ENCODE measurements around the gene HSD11B1L.

The HSD11B1L gene

DNA sequence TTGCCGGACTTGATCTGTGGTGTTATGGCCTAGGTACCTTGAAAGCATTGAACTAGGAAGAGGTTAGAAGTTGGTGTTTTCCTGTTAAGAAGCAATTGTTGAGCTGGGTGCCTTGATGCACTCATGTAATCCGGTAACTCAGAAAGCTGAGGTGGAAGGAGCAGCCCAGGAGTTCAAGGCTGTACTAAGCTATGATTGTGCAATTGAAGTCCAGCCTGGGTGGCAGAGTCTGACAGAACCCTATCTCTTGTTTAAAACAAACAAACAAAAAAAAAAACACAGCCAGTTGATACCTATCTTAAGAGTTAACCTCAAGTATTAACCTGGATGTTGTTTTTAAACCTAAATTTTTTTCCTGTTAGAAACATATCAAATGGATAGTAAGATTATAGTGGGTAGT lies 38.6 kb upstream of the HSD11B1L start:
- H3K9me3 ChIP-seq (ENCODE audit: insufficient read depth, low read length), result no peaks in the 10 kb centered on the region
- peaks cover 76% of the 10 kb centered on the region for H3K36me3 ChIP-seq (ENCODE audit: insufficient read depth, insufficient read length, low read length)
- no peak for DNase-seq (ENCODE audit: low read depth, low spot score)
- no peaks in the 10 kb centered on the region for H3K4me1 ChIP-seq (ENCODE audit: insufficient read depth, insufficient read length)
- no peaks in the 10 kb centered on the region for H3K27me3 ChIP-seq (ENCODE audit: insufficient read depth, insufficient read length)
- no peak for TF ChIP-seq YY1 (IDR thresholded peaks at IDR 0.05; ENCODE audit: insufficient read depth, insufficient read length)
- no peak for TF ChIP-seq SUZ12 (IDR thresholded peaks at IDR 0.05; ENCODE audit: extremely low read depth, insufficient read depth, insufficient read length)
- TF ChIP-seq ZNF274 (IDR thresholded peaks at IDR 0.05; ENCODE audit: low read depth, low read length), result no peak
- H3K4me3 ChIP-seq (ENCODE audit: insufficient read length, low read depth), result no peak overlapping the region
- no peak overlapping the region for H3K9ac ChIP-seq (ENCODE audit: insufficient read length, low read depth)

DNA sequence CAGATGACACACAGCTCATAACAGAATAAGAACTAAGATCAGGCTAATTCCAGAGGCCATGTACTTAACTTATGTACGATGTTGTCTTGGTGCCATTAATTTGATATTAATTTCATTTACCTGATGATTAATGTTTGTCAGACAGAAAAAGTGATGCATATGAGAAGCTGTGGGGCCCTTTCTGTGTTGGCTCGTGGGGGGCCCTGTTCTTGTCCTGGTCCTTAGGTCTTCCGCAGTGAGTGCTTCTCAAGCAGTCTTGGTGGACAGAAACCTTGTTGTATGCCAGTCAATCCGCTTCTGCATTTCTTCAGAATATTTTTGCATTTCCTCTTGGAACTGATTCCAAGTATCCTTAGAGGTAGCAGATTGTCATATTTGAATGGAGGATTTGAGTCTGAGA lies 37.8 kb upstream of the HSD11B1L start:
- no peak for DNase-seq (ENCODE audit: low read depth, low spot score)
- Histone ChIP-seq H3K9me3 (ENCODE audit: insufficient read depth, low read length) (no peaks in the 10 kb centered on the region), H3K4me3 (ENCODE audit: insufficient read length, low read depth) (no peak overlapping the region), H3K4me1 (ENCODE audit: insufficient read depth, insufficient read length) (no peaks in the 10 kb centered on the region), H3K27me3 (ENCODE audit: insufficient read depth, insufficient read length) (no peaks in the 10 kb centered on the region), H3K36me3 (ENCODE audit: insufficient read depth, insufficient read length, low read length) (peaks cover 78% of the 10 kb centered on the region), H3K9ac (ENCODE audit: insufficient read length, low read depth) (no peak overlapping the region)
- no peak for TF ChIP-seq SUZ12 (IDR thresholded peaks at IDR 0.05; ENCODE audit: extremely low read depth, insufficient read depth, insufficient read length)
- no peak for TF ChIP-seq YY1 (IDR thresholded peaks at IDR 0.05; ENCODE audit: insufficient read depth, insufficient read length)
- TF ChIP-seq ZNF274 (IDR thresholded peaks at IDR 0.05; ENCODE audit: low read depth, low read length), result no peak

DNA sequence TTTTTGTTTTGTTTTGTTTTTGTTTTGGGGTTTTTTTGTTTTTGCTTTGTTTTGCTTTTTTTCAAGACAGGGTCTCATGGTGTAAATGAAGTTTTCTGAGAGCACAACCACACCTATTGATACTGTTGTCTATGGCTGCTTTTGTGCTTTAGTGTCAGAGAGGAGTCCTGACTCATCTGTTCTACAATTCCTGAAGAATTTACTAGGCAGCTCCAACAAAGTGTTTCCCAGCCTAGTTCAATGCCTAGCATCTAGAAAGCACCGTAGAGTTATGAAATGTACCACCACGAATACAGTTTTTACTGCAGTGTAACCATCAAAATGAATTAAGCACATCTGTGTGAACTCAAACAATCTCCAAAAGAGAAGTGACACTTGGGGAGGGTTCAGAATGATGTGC lies 36.8 kb upstream of the HSD11B1L start:
- no peak overlapping the region for H3K9ac ChIP-seq (ENCODE audit: insufficient read length, low read depth)
- H3K4me3 ChIP-seq (ENCODE audit: insufficient read length, low read depth), result no peak overlapping the region
- H3K9me3 ChIP-seq (ENCODE audit: insufficient read depth, low read length), result no peaks in the 10 kb centered on the region
- no peaks in the 10 kb centered on the region for H3K27me3 ChIP-seq (ENCODE audit: insufficient read depth, insufficient read length)
- H3K4me1 ChIP-seq (ENCODE audit: insufficient read depth, insufficient read length), result no peaks in the 10 kb centered on the region
- peaks cover 84% of the 10 kb centered on the region for H3K36me3 ChIP-seq (ENCODE audit: insufficient read depth, insufficient read length, low read length)
- DNase-seq (ENCODE audit: low read depth, low spot score), result no peak
- TF ChIP-seq SUZ12 (IDR thresholded peaks at IDR 0.05; ENCODE audit: extremely low read depth, insufficient read depth, insufficient read length) (no peak), ZNF274 (IDR thresholded peaks at IDR 0.05; ENCODE audit: low read depth, low read length) (no peak), YY1 (IDR thresholded peaks at IDR 0.05; ENCODE audit: insufficient read depth, insufficient read length) (no peak)

DNA sequence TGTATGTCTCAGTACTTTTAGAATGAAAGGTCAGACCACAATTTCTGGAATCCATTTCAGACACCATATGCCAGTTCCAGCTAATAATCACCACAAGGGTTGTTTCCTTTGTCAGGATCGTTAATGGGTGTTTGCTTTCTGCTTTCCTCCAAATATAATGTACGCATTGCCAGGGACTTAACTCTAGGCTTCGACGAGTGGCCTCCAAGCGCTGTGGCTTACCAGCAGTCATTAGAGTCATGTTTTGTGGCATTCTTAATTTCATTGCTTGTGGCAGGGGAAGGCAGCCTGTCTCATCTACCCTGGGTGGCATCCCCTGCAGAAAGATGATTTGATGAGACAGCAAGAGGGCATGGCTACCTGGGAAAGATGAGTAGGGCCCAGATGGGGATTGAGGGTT lies 35.4 kb upstream of the HSD11B1L start:
- DNase-seq (ENCODE audit: low read depth, low spot score), result no peak

DNA sequence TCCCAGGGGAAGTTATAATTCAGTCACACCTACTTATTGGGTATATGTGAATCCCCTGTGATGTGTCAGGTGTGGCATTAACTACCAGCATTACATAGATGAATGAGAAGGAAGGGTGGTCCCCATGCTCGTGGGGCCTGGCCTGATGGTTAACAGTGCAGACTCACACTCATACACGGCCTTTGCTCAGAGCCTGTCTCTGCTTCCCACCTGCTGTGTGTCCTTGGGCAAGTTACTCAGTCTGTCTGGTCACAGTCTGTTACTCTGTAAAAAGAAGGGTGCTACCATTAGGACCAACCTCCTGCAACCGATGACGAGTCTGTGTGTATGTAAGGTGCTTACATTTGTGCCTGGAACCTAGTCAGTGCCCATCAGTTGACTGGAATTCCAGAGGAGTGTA lies 34.1 kb upstream of the HSD11B1L start:
- Histone ChIP-seq H3K4me3 (ENCODE audit: insufficient read length, low read depth) (no peak overlapping the region), H3K9ac (ENCODE audit: insufficient read length, low read depth) (no peak overlapping the region), H3K4me1 (ENCODE audit: insufficient read depth, insufficient read length) (no peaks in the 10 kb centered on the region), H3K36me3 (ENCODE audit: insufficient read depth, insufficient read length, low read length) (peaks cover 92% of the 10 kb centered on the region), H3K27me3 (ENCODE audit: insufficient read depth, insufficient read length) (no peaks in the 10 kb centered on the region), H3K9me3 (ENCODE audit: insufficient read depth, low read length) (no peaks in the 10 kb centered on the region)
- DNase-seq (ENCODE audit: low read depth, low spot score), result no peak
- TF ChIP-seq YY1 (IDR thresholded peaks at IDR 0.05; ENCODE audit: insufficient read depth, insufficient read length) (no peak), ZNF274 (IDR thresholded peaks at IDR 0.05; ENCODE audit: low read depth, low read length) (no peak), SUZ12 (IDR thresholded peaks at IDR 0.05; ENCODE audit: extremely low read depth, insufficient read depth, insufficient read length) (no peak)

More for the DNA sequence above, 35.4 kb upstream of the HSD11B1L start:
- no peak for TF ChIP-seq SUZ12 (IDR thresholded peaks at IDR 0.05; ENCODE audit: extremely low read depth, insufficient read depth, insufficient read length)
- TF ChIP-seq YY1 (IDR thresholded peaks at IDR 0.05; ENCODE audit: insufficient read depth, insufficient read length), result no peak
- no peak for TF ChIP-seq ZNF274 (IDR thresholded peaks at IDR 0.05; ENCODE audit: low read depth, low read length)
- Histone ChIP-seq H3K36me3 (ENCODE audit: insufficient read depth, insufficient read length, low read length) (peaks cover 86% of the 10 kb centered on the region), H3K9ac (ENCODE audit: insufficient read length, low read depth) (no peak overlapping the region), H3K27me3 (ENCODE audit: insufficient read depth, insufficient read length) (no peaks in the 10 kb centered on the region), H3K9me3 (ENCODE audit: insufficient read depth, low read length) (no peaks in the 10 kb centered on the region), H3K4me1 (ENCODE audit: insufficient read depth, insufficient read length) (no peaks in the 10 kb centered on the region), H3K4me3 (ENCODE audit: insufficient read length, low read depth) (no peak overlapping the region)

DNA sequence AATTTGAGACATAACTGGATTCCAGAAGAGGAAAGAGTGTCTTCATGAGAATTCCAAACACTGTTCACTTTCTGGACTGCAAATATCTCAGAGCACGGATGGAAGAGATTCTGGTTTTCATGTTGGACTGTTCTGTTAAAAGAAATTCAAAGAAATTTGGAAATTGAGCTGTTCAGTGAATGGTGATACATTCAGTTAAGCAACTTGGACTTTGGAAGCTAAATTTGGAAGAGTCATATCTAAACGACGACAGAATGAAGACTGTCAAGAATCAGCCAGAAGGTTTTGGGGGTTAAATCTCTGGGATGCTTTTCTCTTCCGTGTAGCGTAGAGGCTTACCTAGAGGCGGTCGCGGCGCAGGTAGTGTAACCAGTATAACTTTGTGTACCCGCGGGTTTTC lies 32.4 kb upstream of the HSD11B1L start:
- no peak for DNase-seq (ENCODE audit: low read depth, low spot score)
- Histone ChIP-seq H3K36me3 (ENCODE audit: insufficient read depth, insufficient read length, low read length) (peaks cover 92% of the 10 kb centered on the region), H3K9me3 (ENCODE audit: insufficient read depth, low read length) (no peaks in the 10 kb centered on the region), H3K27me3 (ENCODE audit: insufficient read depth, insufficient read length) (no peaks in the 10 kb centered on the region), H3K4me1 (ENCODE audit: insufficient read depth, insufficient read length) (no peaks in the 10 kb centered on the region), H3K4me3 (ENCODE audit: insufficient read length, low read depth) (no peak overlapping the region), H3K9ac (ENCODE audit: insufficient read length, low read depth) (no peak overlapping the region)
- TF ChIP-seq YY1 (IDR thresholded peaks at IDR 0.05; ENCODE audit: insufficient read depth, insufficient read length), result no peak
- TF ChIP-seq SUZ12 (IDR thresholded peaks at IDR 0.05; ENCODE audit: extremely low read depth, insufficient read depth, insufficient read length), result no peak
- TF ChIP-seq ZNF274 (IDR thresholded peaks at IDR 0.05; ENCODE audit: low read depth, low read length), result no peak

DNA sequence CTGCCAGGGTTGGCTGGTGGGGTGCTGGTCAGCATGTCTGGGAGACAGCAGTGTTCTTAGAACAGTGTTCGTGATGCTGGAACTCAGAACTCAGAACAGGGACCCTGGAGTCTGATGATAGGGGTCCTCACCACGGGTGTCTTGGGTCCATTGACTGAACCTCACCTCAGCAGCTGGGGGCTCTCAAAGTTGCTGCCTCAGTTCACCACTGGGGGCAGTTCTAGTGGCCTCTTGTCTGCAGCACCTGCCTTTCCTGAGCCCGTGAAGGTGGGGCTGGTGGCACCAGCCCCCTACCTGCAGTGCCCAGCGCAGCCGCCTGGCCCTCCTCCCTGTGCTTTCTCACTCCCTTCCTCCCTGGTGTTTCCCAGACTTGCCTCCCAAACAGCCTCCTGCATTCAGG lies 29.5 kb upstream of the HSD11B1L start:
- DNase-seq (ENCODE audit: low read depth, low spot score), result no peak
- H3K9me3 ChIP-seq (ENCODE audit: insufficient read depth, low read length), result no peaks in the 10 kb centered on the region

More for the DNA sequence above, 29.5 kb upstream of the HSD11B1L start:
- Histone ChIP-seq H3K27me3 (ENCODE audit: insufficient read depth, insufficient read length) (no peaks in the 10 kb centered on the region), H3K4me1 (ENCODE audit: insufficient read depth, insufficient read length) (no peaks in the 10 kb centered on the region), H3K9ac (ENCODE audit: insufficient read length, low read depth) (no peak overlapping the region), H3K36me3 (ENCODE audit: insufficient read depth, insufficient read length, low read length) (peaks cover 92% of the 10 kb centered on the region), H3K4me3 (ENCODE audit: insufficient read length, low read depth) (no peak overlapping the region)
- TF ChIP-seq SUZ12 (IDR thresholded peaks at IDR 0.05; ENCODE audit: extremely low read depth, insufficient read depth, insufficient read length), result no peak
- TF ChIP-seq YY1 (IDR thresholded peaks at IDR 0.05; ENCODE audit: insufficient read depth, insufficient read length), result no peak
- no peak for TF ChIP-seq ZNF274 (IDR thresholded peaks at IDR 0.05; ENCODE audit: low read depth, low read length)

All from NT2/D1 (cell line).